ENCODE data around the gene ATAD1.
"Not testable (repeated sequence)": the region's sequence is repeated elsewhere in the genome, so short reads cannot be mapped to it uniquely, and the experiment has no call there.

The ATAD1 gene

DNA sequence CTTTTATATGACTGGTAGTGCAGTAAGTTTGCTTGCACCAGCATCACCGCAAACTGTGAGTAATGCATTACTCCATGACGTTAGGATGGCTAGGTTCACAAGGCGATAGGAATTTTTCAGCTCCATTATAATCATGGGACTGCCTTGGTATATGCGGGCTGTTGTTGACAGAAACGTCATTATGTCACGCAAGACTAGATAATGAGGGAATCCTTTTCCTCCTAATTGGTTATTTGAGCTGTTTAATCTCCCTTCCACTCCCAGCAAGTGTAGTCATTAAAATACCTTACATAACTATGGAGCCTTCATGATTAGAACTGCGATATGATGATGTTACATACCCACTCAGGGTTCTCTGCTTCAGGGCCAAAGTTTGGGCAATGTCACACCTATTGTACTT is 28.0 kb upstream of the ATAD1 start:
- no peak for DNase-seq

DNA sequence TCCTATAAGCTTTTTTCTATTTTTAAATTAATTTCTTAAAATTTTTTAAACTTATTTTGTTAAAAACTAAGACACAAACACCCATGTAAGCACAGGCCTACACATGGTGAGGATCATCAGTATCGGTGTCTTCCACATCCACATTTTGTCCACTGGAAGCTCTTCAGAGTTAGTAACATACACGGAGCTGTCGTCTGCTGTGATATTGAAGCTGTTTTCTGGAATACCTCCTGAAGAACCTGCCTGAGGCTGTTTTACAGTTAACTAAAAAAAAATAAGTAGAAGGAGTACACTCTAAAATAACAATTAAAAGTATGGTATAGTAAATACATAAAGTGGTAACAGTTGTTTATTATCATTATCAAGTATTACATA is 27.6 kb upstream of the ATAD1 start:
- no peak for DNase-seq

DNA sequence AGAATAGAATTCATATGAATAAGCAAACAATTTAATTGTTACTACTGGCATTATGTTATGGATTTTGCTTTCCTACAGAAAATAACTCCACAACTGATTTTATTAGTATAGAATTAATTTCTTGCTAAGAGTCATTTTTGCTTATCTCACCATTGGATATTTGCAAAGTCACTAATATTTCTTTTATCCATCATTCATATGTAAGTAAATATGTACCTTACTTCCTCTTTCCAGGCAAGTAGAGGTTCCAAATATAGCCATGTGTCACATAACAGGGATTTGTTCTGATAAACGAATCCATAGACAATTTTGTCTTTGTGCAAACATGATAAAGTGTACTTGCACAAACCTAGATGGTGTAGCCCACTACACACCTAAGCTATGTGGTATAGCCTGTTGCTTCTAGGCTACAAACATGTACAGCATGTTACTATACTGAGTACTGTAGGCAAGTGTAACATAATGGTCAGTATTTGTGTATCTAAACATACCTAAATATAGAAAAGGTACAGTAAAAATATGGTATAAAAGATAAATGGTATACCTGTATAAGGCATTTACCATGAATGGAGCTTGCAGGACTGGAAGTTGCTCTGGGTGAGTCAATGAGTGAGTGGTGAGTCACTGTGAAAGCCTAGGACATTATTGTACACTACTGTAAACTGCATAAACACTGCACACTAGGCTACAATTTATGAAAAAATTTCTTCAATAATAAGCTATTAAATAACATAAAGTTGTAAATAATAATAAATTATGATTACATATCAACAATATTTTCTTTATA is 27.0 kb upstream of the ATAD1 start:
- DNase-seq = no peak

DNA sequence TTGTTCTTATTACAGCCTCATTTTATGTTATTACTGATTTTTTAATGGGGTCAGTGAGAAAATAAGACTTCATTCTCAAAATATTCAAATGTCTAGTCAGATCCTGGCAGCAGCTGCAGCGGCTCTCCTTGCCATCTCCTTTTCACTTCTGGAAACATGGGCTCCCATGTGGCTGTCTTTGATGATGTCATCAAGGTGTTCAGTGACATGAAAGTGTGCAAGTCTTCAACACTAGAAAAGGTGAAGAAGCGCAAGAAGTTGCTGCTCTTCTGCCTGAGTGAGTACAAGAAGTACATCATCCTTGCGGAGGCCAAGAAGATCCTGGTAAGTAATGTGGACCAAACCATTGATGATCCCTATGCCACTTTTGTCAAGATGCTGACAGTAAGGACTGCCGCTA is 25.7 kb upstream of the ATAD1 start:
- no peak for DNase-seq

DNA sequence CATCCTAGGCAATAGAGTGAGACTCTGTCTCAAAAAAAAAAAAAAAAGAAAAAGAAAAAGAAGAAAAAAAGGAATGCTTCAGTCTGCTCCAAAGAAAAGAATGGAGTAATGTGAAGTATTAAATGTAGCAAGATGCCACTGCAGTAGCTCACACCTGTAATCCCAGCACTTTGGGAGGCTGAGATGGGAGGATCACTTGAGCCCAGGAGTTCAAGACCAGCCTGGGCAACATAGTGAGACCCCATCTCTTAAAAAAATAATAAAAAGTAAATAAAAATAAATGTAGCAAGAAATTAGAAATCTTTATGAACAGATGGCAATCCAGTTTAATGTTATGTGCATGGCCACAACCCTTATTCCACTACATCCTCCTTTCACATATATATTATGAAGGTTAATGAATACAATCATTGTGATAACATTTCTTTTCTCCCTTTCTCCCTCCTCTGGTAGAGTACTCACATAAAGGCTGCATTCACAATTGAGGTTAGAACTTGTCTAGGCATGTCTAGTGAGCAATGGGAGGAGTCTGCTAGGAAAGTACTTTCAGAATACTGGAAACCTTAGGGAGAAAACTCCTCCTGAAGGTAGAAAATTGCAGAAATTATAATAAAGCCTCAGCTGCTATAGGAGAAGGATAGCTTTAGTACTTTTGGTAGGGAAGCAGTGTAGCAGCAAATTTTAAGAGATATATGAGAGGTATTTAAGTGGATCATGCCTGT is 24.9 kb upstream of the ATAD1 start:
- DNase-seq = no peak

DNA sequence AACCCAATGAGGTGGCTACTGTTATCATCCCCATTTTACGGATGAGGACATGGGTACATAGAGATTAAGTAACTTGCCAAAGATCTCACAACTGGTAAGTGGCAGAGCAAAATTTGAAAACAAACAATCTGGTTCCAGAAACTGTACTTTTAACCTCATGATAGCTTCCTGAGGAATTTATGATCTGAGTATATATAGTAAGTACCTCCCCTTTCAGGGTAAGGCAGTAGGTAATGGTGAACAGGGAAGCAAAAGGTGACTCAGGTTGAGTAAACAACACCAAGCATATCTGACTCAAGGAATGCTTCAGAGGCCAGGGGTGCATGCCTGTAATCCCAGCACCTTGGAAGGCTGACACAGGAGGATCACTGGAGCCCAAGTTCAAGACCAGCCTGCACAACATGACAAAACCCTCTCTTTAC is 24.2 kb upstream of the ATAD1 start:
- no peak for DNase-seq

DNA sequence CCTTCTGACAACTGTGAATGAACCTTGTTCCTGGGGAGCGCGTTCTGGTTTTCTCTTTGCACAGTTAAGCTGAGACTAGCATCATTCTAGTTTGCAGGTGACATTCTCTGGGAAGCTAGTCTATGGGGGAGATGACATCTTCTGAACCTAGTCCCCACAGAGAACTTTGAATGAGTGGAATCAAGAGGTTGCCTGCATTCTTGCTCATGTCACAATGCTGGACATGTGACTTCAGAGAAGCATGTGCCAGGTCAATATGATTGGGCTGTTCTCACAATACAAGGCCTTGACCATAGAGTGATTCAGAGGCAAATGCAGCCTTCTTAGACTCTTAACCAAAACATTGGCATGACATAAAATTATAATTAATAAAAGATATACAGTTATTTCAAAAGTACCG is 23.2 kb upstream of the ATAD1 start:
- DNase-seq = no peak

DNA sequence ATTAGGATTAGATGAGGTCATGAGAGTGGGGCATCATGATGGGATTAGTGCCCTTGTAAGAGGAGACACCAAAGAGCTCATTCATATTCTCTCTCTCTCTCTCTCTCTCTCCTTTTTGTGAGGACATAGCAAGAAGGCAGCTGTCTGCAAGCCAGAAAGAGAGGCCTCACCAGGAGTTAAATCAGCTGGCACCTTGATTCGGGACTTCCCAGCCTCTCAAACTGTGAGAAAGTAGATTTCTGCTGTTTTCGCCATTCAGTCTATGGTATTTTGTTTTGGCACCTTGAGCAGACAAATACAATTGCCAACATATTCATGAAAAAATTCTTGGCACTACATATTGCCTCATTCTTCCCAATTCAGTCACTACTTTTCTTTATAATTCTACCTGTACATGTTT is 20.6 kb upstream of the ATAD1 start:
- DNase-seq = no peak

DNA sequence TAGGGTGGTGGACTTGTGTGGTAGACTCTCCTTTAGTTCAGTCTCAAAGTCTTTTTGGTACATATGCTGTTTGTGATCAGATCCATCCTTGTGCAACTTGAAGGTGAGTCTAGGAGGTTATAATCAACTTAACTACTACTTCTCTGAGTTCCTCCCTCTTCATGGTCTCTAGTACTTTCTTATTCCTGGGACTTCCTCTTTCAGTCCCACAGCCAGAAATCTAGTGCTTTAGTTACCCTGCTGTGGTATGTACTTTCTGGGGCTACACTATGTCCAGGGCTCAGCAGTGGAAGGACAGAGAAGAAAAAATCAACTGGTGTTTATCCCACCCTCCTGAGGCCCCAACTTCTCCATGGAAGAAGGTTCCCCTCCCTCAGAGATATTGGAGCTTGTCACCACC is 19.4 kb upstream of the ATAD1 start:
- DNase-seq = no peak

DNA sequence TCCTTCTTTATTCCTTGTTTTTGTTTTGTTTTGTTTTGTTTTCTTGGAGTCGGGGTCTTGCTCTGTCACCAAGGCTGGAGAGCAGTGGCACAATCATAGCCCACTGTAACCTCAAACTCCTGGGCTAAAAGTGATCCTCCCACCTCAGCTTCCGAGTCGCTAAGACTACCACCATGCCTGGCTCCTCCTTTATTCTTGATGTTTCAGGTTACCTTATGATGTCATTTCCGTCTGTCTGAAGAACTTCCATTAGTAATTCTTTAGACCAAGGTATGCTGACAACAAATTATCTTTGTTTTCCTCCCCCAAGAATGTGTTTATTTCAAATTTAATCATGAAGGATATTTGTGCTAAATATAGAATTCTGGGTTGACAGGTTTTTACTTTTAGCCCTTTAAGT is 18.1 kb upstream of the ATAD1 start:
- DNase-seq = no peak

DNA sequence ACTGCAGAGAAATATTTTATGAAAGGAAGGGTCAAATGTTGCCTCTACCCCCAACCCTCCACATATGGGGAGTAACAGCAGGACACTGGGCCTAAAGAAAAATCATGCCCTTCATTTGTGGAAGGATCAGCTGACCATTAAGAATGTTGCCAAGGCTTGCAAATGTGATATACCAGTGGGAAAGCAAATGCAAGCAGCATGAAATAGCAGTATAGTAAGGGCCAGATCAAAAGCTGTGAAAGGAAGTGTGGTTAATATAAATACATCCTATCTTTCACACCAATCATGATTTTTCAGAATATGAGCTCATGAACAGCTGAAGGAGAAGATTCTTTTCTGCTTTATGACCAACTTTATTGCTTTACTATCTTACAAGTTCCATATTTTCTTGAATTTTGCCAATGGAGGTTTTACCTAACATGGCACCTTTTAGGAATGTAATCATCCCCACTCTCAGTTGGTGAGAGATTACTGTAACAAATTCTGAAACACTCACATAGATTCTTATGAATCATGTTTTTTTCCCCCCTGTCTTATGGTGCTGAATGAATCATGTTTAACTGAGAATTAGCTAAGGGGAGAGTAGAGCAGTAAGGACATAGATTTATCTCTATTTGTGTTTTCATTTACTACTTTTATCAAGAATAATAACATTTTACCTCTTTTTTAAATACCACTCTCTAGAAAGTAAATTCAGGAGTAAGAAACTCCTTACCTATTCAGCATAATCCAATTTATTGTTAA is 12.1 kb upstream of the ATAD1 start:
- DNase-seq = no peak

DNA sequence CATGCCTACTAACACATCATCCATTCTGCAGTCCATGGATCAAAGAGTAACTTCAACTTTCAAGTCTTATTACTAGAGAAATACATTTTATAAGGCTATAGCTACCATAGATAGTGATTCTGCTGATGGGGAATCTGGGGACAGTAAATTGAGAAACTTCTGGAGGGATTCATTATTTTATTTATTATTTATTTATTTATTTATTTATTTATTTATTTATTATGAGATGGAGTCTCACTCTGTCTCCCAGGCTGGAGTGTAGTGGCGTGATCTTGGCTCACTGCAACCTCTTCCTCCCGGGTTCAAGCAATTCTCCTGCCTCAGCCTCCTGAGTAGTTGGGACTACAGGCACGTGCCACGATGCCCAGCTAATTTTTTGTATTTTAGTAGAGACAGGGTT is 11.0 kb upstream of the ATAD1 start:
- DNase-seq = not testable (repeated sequence)

DNA sequence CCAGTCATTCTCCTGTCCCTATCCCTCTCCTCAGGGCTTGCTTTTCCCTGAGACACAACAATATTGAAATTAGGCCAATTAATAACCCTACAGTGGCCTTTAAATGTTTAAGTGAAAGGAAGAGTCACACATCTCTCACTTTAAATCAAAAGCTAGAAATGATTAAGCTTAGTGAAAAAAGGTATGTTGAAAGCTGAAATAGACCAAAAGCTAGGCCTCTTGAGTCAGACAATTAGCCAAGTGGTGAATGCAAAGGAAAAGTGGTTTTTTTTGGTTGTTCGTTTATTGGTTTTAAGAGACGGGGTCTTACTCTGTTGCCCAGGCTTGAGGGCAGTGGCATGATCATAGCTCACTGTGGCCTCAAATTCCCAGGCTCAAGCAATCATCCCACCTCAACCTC is 9.7 kb upstream of the ATAD1 start:
- DNase-seq = no peak

DNA sequence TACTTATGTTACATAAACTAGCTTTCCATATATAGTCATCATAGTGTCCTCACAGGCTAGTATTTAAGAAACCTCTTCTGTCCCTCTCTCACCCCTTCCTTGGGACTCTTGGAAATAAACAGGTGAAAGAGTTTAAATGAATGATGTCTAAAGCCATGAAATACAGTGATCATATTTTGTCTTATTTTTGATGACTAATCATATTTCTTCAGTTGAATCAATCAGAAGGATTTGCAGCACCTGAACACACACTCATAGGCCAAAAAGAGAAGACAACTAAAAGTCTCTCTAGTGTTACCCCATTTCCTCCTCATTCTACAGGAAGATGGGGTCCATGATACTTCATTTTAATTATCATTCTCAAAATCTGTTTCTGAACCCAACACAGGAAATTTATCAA is 8.6 kb upstream of the ATAD1 start:
- no peak for DNase-seq

DNA sequence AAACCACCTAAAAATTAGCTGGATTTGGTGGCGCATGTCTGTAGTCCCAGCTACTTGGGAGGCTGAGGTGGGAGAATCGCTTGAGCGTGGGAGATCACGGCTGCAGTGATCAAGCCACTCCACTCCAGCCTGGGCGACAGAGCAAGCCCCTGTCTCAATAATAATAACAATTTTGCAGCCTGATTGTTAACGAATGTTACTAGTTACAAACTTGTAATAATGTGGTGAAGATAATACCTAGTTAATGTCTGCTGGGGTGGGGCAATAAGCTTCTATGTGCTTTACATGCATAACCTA is 1.2 kb upstream of the ATAD1 start:
- DNase-seq = no peak

DNA sequence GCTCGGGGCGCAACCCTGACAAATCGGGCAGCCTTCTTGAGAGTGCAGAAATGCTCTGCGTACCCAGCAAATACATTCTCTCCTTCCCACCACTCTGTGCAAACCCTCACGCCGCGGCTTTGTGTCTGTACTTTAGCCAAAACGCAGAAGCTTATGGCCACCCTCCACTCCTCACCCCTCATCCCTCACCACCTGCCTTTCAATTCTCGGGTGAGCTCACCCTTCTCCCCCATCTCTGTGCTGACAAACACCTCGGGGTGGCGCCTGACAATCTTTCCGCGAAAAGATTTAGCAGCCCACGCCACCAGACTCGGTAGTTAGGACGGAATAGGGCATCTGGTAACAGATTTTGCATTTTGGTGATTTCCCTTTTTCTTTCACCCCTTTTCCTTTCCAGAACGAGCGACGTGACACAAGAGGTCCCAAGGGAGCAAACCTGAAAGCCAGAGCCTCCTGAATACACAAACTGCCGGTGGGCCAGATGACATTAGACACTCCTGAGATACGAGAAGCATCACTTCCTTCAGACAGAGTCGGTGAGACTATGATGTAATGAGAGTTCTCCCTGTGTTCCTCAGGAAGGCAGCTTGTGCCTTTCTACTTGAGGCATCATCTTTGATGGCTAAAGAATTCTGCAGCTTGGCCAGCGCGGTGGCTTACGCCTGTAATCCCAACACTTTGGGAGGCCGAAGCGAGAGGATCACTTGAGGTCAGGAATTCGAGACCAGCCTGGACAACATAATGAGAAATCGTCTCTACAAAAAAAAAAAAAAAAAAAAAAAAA is 671 bp upstream of the ATAD1 start:
- peak; percentile 84 for DNase-seq

DNA sequence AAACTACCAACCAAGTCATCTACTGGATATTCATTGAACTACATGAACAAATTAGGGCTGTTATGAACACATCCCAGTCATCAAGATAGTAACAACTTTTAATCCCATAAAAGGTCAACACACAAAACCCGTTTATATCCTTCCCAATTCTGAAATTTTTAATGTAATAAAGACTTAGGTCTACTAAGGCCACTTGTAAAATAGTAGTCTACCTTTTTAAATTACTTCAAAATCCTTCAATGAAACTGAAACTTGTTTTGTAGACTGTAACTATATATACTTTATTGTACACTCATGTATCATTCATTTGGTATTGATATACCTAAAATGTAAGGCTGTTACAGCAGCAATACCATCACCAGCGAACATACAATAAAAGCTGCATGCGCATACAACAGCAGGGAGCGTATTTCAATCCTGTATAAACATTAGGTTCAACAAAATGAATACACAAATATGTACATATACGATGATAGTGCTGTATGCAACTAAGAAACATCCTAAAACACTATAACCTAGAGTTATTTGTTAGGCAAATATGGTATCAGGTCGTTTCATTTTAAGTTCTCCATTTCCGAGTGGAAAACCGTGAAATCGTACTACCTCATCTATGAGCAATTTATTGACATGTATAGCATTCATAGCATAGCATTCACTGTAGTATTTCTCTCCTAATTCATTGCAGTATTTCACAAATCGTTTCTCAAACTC is 973 bp downstream of the ATAD1 start:
- DNase-seq = no peak

DNA sequence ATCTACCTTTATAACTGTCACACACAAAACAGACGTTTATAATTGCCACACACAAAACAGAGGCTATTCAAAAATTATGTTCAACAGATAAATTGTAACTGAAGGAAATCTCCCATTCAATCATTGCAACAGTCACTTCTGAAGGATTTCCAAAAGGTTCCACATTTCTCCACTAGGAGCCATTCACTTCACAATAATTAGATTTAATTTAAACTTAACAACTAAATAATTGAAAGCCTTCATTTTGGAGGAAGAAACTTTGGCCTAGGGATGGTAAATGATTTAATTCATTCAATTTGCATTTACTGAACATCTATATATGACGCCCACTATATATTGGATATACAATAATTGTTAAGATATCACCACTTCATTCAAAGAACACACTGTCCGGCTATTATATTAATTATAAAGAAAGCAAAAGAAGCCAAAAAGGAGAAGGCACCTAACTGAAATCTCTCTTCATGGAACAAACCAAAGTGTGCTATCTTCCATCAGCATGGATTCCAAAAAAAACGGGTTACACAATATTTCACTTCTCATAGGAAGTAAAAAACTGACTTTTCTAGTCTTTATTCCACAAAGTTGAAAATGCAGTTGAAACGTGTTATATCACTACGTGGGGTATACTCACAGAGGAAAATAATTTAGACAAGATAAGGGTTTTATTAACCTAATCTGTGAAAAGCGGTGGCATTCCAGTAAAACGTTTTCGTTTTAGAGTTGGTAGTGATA is 1.7 kb downstream of the ATAD1 start:
- no peak for DNase-seq

DNA sequence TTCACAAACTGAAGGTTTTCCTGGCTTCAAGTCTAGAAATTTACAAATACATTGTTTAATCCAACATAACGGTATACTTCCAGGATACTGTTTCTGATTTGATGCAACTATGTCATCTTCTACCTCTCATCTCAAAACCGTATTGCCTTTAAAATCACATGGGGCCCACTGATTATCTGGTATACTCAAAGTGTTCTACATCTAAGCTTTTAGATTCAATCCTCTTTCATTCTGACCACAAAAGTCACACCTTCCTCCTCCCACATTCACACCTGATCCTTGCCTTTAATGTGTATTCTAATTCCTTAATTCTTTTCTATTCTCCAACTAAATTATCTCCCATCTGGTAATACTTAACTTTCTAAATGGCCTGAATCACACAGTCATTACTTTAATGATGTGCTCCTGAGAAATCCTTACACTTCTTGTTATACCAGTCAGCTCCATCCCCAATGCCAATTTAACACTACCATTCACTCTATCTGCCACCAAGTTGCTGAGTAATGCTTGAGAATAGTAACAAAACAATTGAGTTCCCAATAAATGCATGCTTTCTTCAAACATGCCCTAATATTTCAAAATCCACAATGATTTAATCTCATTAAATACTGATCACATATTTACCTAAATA is 13.0 kb downstream of the ATAD1 start:
- DNase-seq = no peak

DNA sequence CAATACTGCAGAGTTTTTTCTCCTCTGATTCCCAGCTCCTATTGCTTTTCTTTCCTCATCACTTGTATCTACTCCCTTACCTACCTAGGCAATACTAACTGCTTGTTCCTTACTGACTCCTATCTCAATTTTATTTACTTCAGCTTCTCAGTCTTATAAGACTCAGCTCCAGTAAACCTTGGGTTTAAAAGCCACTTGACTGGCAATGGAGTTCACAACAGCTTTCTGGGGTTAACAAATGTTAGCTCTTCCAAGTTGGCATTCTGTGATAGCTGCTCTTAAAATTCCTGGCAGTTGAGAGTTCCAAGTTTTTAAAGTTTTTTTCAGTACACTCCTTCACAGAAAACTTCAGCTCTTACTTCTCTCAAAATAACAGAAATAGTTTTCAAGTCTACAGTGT is 14.2 kb downstream of the ATAD1 start:
- no peak for DNase-seq

DNA sequence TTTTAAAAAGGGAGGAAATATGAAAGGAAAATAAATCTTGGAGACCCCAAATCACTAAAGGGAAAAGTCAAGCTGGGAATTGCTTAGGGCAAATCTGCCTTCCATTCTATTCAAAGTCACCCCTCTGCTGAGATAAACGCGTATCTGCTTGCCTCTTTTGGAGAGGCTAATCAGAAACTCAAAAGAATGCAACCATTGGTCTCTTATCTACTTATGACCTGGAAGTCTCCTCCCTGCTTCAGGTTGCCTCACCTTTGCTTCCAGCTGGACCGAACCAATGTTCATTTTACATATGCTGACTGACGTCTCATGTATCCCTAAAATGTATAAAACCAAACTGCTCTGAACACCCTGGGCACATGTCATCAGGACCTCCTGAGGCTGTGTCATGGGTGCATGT is 14.7 kb downstream of the ATAD1 start:
- no peak for DNase-seq

All from activated CD8-positive, alpha-beta memory T cell treated with anti-CD3 and anti-CD28 coated beads for 24 hours (primary cell).